ENCODE results near the gene EXOSC5.
A peak's percentile ranks its signal among the peaks of the same experiment; 100 is the strongest.
"Not testable (repeated sequence)": the region's sequence is repeated elsewhere in the genome, so short reads cannot be mapped to it uniquely, and the experiment has no call there.

Gene EXOSC5

GRCh38 chr19:41397086-41398049 lies at the start of gene EXOSC5, which contains the start of gene BCKDHA:
TSS of gene EXOSC5 (minus strand) at chr19:41397359. CDS start at chr19:41397328, 31 bp downstream.
TSS of gene BCKDHA (plus strand) at chr19:41397818. CDS start at chr19:41397828, 10 bp downstream.
- peak; percentile 94 for DNase-seq

GRCh38 chr19:41445575-41445974 lies 48.4 kb upstream of the EXOSC5 start:
- DNase-seq = no peak

- no peak for DNase-seq
Observed at GRCh38 chr19:41443813-41444455, 46.8 kb upstream of the EXOSC5 start.

GRCh38 chr19:41442473-41443355 lies 45.6 kb upstream of the EXOSC5 start, which contains the start of gene ERICH4:
TSS of gene ERICH4 (plus strand) at chr19:41443156. CDS start at chr19:41443170, 14 bp downstream.
- no peak for DNase-seq

- no peak for DNase-seq
Observed at GRCh38 chr19:41441321-41441945, 44.3 kb upstream of the EXOSC5 start.

- peak; percentile 95 for DNase-seq
Observed at GRCh38 chr19:41439441-41440222, 42.5 kb upstream of the EXOSC5 start, which contains the start of gene DMAC2. TSS of gene DMAC2 (minus strand) at chr19:41439912. CDS start at chr19:41439899, 13 bp downstream.

GRCh38 chr19:41437944-41438574 lies 40.9 kb upstream of the EXOSC5 start:
- DNase-seq = no peak

GRCh38 chr19:41436674-41436951 lies 39.5 kb upstream of the EXOSC5 start:
- no peak for DNase-seq

GRCh38 chr19:41435936-41436673 lies 38.9 kb upstream of the EXOSC5 start:
- DNase-seq = no peak

GRCh38 chr19:41435376-41435775 lies 38.2 kb upstream of the EXOSC5 start:
- DNase-seq = not testable (repeated sequence)

- no peak for DNase-seq
Observed at GRCh38 chr19:41434450-41434849, 37.3 kb upstream of the EXOSC5 start.

- DNase-seq = no peak
Observed at GRCh38 chr19:41433171-41433570, 36.0 kb upstream of the EXOSC5 start.

- DNase-seq = no peak
Observed at GRCh38 chr19:41431426-41432386, 34.5 kb upstream of the EXOSC5 start.

- peak; percentile 37 for DNase-seq
Observed at GRCh38 chr19:41430922-41431321, 33.8 kb upstream of the EXOSC5 start.

- DNase-seq = no peak
Observed at GRCh38 chr19:41428481-41428859, 31.3 kb upstream of the EXOSC5 start.

GRCh38 chr19:41427647-41428480 lies 30.7 kb upstream of the EXOSC5 start:
- no peak for DNase-seq

- DNase-seq = peak; percentile 55
Observed at GRCh38 chr19:41426952-41427646, 29.9 kb upstream of the EXOSC5 start, which contains the start of gene B3GNT8. TSS of gene B3GNT8 (minus strand) at chr19:41427374. CDS start at chr19:41426778, 596 bp downstream.

Data from NCI-H2107 (cell line).